Measurements from ENCODE around the gene CCDC174. TPM values are rescaled to one million over a fixed set of nuclear protein-coding genes. Genes with fewer than 3 reads are reported as not detected.

The CCDC174 gene
- total and polyA plus RNA-seq, 2 donors (not counting 3 experiments of a cell fraction or from before 2014, with no cell fraction given): 4.7 to 16.6 TPM

GRCh38 chr3:14691719-14692118 lies 40.2 kb downstream of the CCDC174 start:
- CTCF ChIA-PET: no interaction called here
- FAIRE-seq: no peak
- TF ChIP-seq EZH2 (IDR thresholded peaks at IDR 0.05; ENCODE audit: borderline replicate concordance, low read depth, low read length, severe bottlenecking) (no peak), JUN (IDR thresholded peaks at IDR 0.05; ENCODE audit: borderline replicate concordance, insufficient read depth, insufficient read length, low read depth) (no peak), MAX (IDR thresholded peaks at IDR 0.05; ENCODE audit: insufficient read depth, insufficient read length) (no peak), POLR2A (IDR thresholded peaks at IDR 0.05; ENCODE audit: low read depth, low read length) (no peak), CTCF (IDR thresholded peaks at IDR 0.05; ENCODE audit: extremely low read depth in 1 of 2, insufficient read depth in 1 of 2, low read depth in 1 of 2, low read length in 2 of 2) (no peak), MYC (IDR thresholded peaks at IDR 0.05; ENCODE audit: low read depth, low read length) (no peak), GATA2 (IDR thresholded peaks at IDR 0.05; ENCODE audit: insufficient read depth, insufficient read length, low read depth, low read length) (no peak), POLR2AphosphoS5 (IDR thresholded peaks at IDR 0.05; ENCODE audit: insufficient read depth, low read depth, low read length) (no peak), FOS (IDR thresholded peaks at IDR 0.05; ENCODE audit: borderline replicate concordance, insufficient read depth, low read length) (no peak)

More at GRCh38 chr3:14691719-14692118, 40.2 kb downstream of the CCDC174 start:
- H3K9me1 ChIP-seq (replicated peaks; ENCODE audit: control insufficient read depth, extremely low read depth, insufficient read depth, low read length): no peaks in the 10 kb centered on the region
- H4K20me1 ChIP-seq (replicated peaks; ENCODE audit: control insufficient read depth, extremely low read depth, insufficient read depth, low read length): no peaks in the 10 kb centered on the region
- H3K4me2 ChIP-seq (ENCODE audit: insufficient read depth, low read length): no peak overlapping the region
- H3K36me3 ChIP-seq (ENCODE audit: control insufficient read depth in 2 of 2, extremely low read depth in 1 of 2, insufficient read depth in 2 of 2, low read length in 2 of 2): no peaks in the 10 kb centered on the region
- dilution Hi-C loops (cut with MboI; ENCODE audit: extremely low pct_ligation_motif_present, low sequenced_read_pairs): no loop called here
- H2AFZ ChIP-seq (ENCODE audit: low read depth, low read length): no peak overlapping the region
- no peaks in the 10 kb centered on the region for H3K4me1 ChIP-seq (ENCODE audit: control insufficient read depth, extremely low read depth, insufficient read depth, low read length)
- POLR2A ChIA-PET: no interaction called here
- intact Hi-C loops (cut with micrococcal nuclease): no loop called here
- no peak for DNase-seq (ENCODE audit: low read depth, low spot score)
- no peak overlapping the region for H3K27ac ChIP-seq (ENCODE audit: insufficient read depth, low read depth, low read length)
- BruUV-seq (replicated peaks): no TSS peak
- H3K4me3 ChIP-seq (replicated peaks in 1 of 3; ENCODE audit: insufficient read depth in 1 of 3, low read depth in 1 of 3, low read length in 3 of 3): no peak overlapping the region
- H3K9ac ChIP-seq (replicated peaks; ENCODE audit: extremely low read depth, insufficient read depth, low read length): no peak overlapping the region
- no peaks in the 10 kb centered on the region for H3K79me2 ChIP-seq (ENCODE audit: control insufficient read depth, insufficient read depth, low read length)
- no peaks in the 10 kb centered on the region for H3K9me3 ChIP-seq (replicated peaks; ENCODE audit: control insufficient read depth, insufficient read depth, low read length)
- peaks cover 4 to 5% of the 10 kb centered on the region in 2 experiments for H3K27me3 ChIP-seq (ENCODE audit: control insufficient read depth in 2 of 2, insufficient read depth in 2 of 2, low read length in 2 of 2)

All from endothelial cell of umbilical vein (primary cell).